Stomach (tissue), 9 donors: Measurements from ENCODE around the gene GPR25. TPM values are rescaled to one million over a fixed set of nuclear protein-coding genes. Genes with fewer than 3 reads are reported as not detected.

Source experiments
- DNase-seq, 2 donors: peaks; one replicate each; pipeline versions ENCODE4 v3.0.0 to v3.0.0-alpha.2; 2013 to 2019
- H3K27ac ChIP-seq, 5 donors: fragments of 200-600 bp in 4 of 5; sonication (generic) in 4 of 5; one replicate each; pipeline ENCODE4 v1.5.1; 2013 to 2019; ENCODE audit warnings: mild to moderate bottlenecking in 1 of 5, moderate library complexity in 1 of 5
- H3K27me3 ChIP-seq, 3 donors: fragments of 200-600 bp; sonication (generic); one replicate each; pipeline ENCODE4 v1.5.1; 2017 to 2019; ENCODE audit warnings: mixed run types in 1 of 3
- H3K36me3 ChIP-seq, 4 donors: fragments of 200-600 bp; sonication (generic); 1 replicate in 3 of 4; 2 replicates in 1 of 4; pipeline ENCODE4 v1.5.1; 2016 to 2019
- H3K4me1 ChIP-seq, 4 donors: fragments of 200-600 bp; sonication (generic); one replicate each; pipeline ENCODE4 v1.5.1; 2016 to 2019
- H3K4me3 ChIP-seq, 4 donors: fragments of 200-600 bp; sonication (generic) in 3 of 4; one replicate each; pipeline ENCODE4 v1.5.1; 2016 to 2019; ENCODE audit warnings: mild to moderate bottlenecking in 1 of 4
- H3K9me3 ChIP-seq, 4 donors: fragments of 200-600 bp; sonication (generic); one replicate each; pipeline ENCODE4 v1.5.1; 2016 to 2019
- EP300 ChIP-seq: sonication (generic); formaldehyde crosslinking; IDR thresholded peaks from one replicate; pipeline ENCODE4 v1.6.1; 2017; ENCODE audit warnings: antibody characterized with exemption
- POLR2A ChIP-seq, 4 donors: fragments of 450-650 bp; IDR thresholded peaks; one replicate each; pipeline ENCODE4 v1.6.1; 2016; ENCODE audit warnings: antibody characterized with exemption in 4 of 4, control low read depth in 2 of 4, mild to moderate bottlenecking in 1 of 4, moderate library complexity in 1 of 4
- POLR2AphosphoS5 ChIP-seq, 3 donors: sonication (generic); formaldehyde crosslinking; IDR thresholded peaks; one replicate each; pipeline ENCODE4 v1.6.1; 2016; ENCODE audit warnings: antibody characterized with exemption in 3 of 3
- WGBS, 5 donors: extraction: QIAGEN DNeasy Blood & Tissue Kit in 3 of 5; methylation state at CpG; one replicate each; pipeline versions ENCODE4 v1.1.5 to v1.1.7; 2013 to 2018; 5-methylcytosine and 5-hydroxymethylcytosine counted together
- intact Hi-C: fragments of 100-400 bp; cut with DNase I; formaldehyde crosslinking; loops from one replicate; pipeline ENCODE4 v1.15.1; 2023; ENCODE audit warnings: low total_unique reads
- polyA plus RNA-seq, 3 donors: library from polyadenylated mRNA; stranded (reverse); fragments of 200-250 nt; gene quantifications; one replicate each; pipeline ENCODE4 v1.2.3, GENCODE V29; 2013
- total RNA-seq, 5 donors: library from RNA; depleted of rRNA; stranded (reverse); fragments of >200 nt; gene quantifications; one replicate each; pipeline versions ENCODE4 v1.1.0 to v1.2.3, GENCODE V29; 2014 to 2016
- TF ChIP-seq, protein P1 (sequence below), 7 experiments: fragments of 450-650 bp in 4 of 7; fragments of 200-600 bp in 3 of 7; sonication (generic) in 3 of 7; IDR thresholded peaks; one replicate each; pipeline ENCODE4 v1.5.1; 2016 to 2019; ENCODE audit warnings: antibody characterized with exemption in 7 of 7, control low read depth in 2 of 7, mild to moderate bottlenecking in 1 of 7
- donor health status: healthy with polysubstance abuse.
- donor health status: Bipolar disorder and iron deficiency.
- donor health status: healthy.

Gene GPR25
- total and polyA plus RNA-seq, 8 donors: 0.08 to 1.5 (median 0.75) TPM; not detected in 5

DNA sequence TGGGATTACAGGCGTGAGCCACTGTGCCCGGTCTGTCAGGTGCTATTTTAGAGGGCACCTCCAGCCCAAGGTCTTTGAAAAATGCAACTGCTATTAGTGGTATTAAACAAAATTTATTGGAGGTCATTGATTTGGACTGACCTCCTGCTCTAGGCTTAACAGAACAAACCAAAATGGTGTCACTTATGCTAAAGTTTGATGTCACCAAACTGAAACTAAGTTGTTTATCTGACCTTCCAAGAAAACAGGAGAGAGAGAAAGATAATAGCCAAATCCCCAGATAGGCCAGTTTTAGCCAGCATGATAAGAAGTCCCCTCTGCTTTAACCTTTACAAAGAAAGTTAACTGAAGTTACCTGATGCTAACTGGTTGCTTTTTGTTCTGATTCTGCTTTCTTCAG lies 13.8 kb downstream of the GPR25 start:
- H3K4me1 ChIP-seq: peaks cover 8 to 19% (median 13%) of the 10 kb centered on the region in 4 donors
- H3K36me3 ChIP-seq: no peaks in the 10 kb centered on the region
- no peaks in the 10 kb centered on the region for H3K9me3 ChIP-seq
- intact Hi-C loops: no loop called here
- H3K27ac ChIP-seq: peak overlapping the region in 2 of 5 donors; percentile 44 to 47
- H3K27me3 ChIP-seq: peaks cover 0 to 37% (median 11%) of the 10 kb centered on the region in 3 donors
- no peak overlapping the region for H3K4me3 ChIP-seq
- DNase-seq: no peak
- TF ChIP-seq POLR2AphosphoS5 (IDR thresholded peaks at IDR 0.05) (no peak), EP300 (no peak), POLR2A (IDR thresholded peaks at IDR 0.05) (no peak)
- TF ChIP-seq, protein P1, sequence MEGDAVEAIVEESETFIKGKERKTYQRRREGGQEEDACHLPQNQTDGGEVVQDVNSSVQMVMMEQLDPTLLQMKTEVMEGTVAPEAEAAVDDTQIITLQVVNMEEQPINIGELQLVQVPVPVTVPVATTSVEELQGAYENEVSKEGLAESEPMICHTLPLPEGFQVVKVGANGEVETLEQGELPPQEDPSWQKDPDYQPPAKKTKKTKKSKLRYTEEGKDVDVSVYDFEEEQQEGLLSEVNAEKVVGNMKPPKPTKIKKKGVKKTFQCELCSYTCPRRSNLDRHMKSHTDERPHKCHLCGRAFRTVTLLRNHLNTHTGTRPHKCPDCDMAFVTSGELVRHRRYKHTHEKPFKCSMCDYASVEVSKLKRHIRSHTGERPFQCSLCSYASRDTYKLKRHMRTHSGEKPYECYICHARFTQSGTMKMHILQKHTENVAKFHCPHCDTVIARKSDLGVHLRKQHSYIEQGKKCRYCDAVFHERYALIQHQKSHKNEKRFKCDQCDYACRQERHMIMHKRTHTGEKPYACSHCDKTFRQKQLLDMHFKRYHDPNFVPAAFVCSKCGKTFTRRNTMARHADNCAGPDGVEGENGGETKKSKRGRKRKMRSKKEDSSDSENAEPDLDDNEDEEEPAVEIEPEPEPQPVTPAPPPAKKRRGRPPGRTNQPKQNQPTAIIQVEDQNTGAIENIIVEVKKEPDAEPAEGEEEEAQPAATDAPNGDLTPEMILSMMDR (IDR thresholded peaks at IDR 0.05): no peak
- WGBS, 5 donors: 84 to 91% (median 90%) methylated on average over 2 of the region's 2 CpGs

DNA sequence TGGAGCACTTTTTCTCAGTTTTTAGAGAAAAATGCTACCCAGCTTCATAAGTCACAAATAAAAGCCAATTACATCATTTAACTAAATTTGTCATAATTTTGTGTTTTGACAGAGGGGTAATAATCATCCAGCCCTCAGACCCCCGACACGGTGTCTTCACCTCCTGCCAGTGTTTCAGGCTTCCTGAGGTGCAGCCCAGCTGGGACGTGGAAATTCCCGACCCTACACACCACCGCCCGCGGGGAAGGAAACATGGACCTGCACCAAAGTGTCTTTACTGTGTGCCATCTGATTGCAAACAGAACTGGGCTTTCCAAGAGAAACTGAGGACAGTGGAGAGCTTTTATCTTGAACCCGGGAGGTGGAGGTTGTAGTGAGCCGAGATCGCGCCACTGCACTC lies 14.3 kb downstream of the GPR25 start:
- H3K36me3 ChIP-seq: no peaks in the 10 kb centered on the region
- TF ChIP-seq EP300 (no peak), POLR2AphosphoS5 (IDR thresholded peaks at IDR 0.05) (no peak), POLR2A (IDR thresholded peaks at IDR 0.05) (no peak)
- TF ChIP-seq, protein P1 (IDR thresholded peaks at IDR 0.05): no peak
- intact Hi-C loops: no loop called here
- peaks cover 11 to 24% (median 17%) of the 10 kb centered on the region in 4 donors for H3K4me1 ChIP-seq
- WGBS, 5 donors: 64 to 74% (median 68%) methylated on average over 11 of the region's 11 CpGs
- H3K27me3 ChIP-seq: peaks cover 0 to 41% (median 13%) of the 10 kb centered on the region in 3 donors
- H3K27ac ChIP-seq: peak overlapping the region in 4 of 5 donors; percentile 7 to 47 (median 35)
- no peaks in the 10 kb centered on the region for H3K9me3 ChIP-seq
- peak overlapping the region in 2 of 4 donors; percentile 9 to 28 for H3K4me3 ChIP-seq
- DNase-seq: no peak

DNA sequence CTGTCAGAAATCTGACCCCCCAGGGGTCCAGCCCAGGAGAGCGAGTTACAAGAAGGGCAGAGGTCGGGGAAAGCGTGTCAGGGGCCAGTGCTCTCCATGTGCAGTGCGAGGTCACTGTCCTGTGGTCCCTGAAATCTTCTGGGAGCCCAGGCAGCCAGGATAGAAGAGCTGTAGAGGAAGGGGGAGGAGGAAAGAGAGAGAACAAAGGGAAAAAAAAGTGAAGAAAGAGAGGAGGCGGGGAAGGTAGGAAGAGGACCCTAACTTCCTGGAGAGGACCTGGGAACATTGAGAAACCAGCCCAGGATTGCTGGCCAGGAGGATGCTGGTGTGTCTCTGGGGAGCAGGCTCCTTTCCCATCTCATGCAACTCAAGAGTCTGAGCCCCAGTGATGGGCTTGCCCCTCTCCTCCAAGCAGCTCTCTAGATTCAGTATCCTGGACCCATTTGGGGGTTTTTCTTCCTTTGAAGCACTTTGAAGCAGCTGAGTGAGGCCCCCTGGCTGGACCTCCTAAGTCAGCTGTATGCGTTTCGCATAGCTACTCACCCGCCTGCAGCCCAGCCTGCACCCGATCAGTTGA lies 15.1 kb downstream of the GPR25 start:
- intact Hi-C loops: no loop called here
- no peak for DNase-seq
- Histone ChIP-seq H3K9me3 (no peaks in the 10 kb centered on the region), H3K4me3 (peak overlapping the region in 1 of 4 donors; percentile 28), H3K36me3 (no peaks in the 10 kb centered on the region), H3K27ac (peak overlapping the region in 4 of 5 donors; percentile 7 to 47 (median 35)), H3K27me3 (peaks cover 0 to 42% (median 13%) of the 10 kb centered on the region in 3 donors), H3K4me1 (peaks cover 15 to 32% (median 21%) of the 10 kb centered on the region in 4 donors)
- TF ChIP-seq, protein P1 (IDR thresholded peaks at IDR 0.05): no peak
- TF ChIP-seq POLR2AphosphoS5 (IDR thresholded peaks at IDR 0.05): no peak
- no peak for TF ChIP-seq EP300
- no peak for TF ChIP-seq POLR2A (IDR thresholded peaks at IDR 0.05)
- WGBS, 5 donors: 75 to 85% (median 84%) methylated on average over 9 of the region's 9 CpGs

DNA sequence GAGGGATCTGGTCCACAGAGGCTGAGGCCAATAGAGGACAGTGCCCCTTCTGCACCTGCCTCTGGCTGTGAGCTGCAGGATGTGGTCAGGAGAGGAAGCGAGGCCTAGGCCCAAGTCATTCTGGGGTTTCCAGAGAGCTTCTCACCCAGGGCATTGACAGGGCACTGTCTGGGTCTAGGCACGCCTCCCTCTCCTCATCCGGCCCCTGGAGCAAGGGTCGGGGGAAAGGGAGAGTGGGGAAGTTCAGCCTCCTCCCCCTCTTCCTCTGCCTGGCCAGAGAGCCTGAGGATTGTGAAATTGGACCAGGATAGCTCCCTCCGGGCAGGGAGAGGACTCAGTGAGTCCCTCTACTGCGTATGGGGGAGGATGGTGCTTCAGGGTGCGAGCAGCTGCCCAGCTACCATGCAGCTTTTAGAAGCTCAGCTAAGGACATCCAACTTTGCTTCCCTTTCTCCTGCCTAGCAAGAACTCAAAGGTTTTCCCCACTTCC lies 15.6 kb downstream of the GPR25 start:
- intact Hi-C loops: no loop called here
- H3K27ac ChIP-seq: peak overlapping the region in 1 of 5 donors; percentile 47
- DNase-seq: peak in 1 of 2 donors; percentile 52
- H3K27me3 ChIP-seq: peaks cover 0 to 42% (median 13%) of the 10 kb centered on the region in 3 donors
- H3K36me3 ChIP-seq: no peaks in the 10 kb centered on the region
- H3K9me3 ChIP-seq: no peaks in the 10 kb centered on the region
- TF ChIP-seq POLR2A (IDR thresholded peaks at IDR 0.05): no peak
- peak in 2 of 3 donors; percentile 10 to 17 for TF ChIP-seq POLR2AphosphoS5 (IDR thresholded peaks at IDR 0.05)
- TF ChIP-seq, protein P1 (IDR thresholded peaks at IDR 0.05): no peak
- TF ChIP-seq EP300: no peak
- peak overlapping the region in 1 of 4 donors; percentile 28 for H3K4me3 ChIP-seq
- peaks cover 15 to 32% (median 21%) of the 10 kb centered on the region in 4 donors for H3K4me1 ChIP-seq
- WGBS, 5 donors: 61 to 91% (median 73%) methylated on average over 6 to 7 of the region's 7 CpGs
